AG04450 (cell line): ENCODE measurements around the gene CBX2. TPM values are rescaled to one million over a fixed set of nuclear protein-coding genes. Genes with fewer than 3 reads are reported as not detected.

Experiments used
- CTCF ChIA-PET: fragments of 300-600, 350-600 bp; formaldehyde crosslinking; extraction: SDS; loops from one replicate; lab custom pipeline; 2022; ENCODE audit warnings: antibody characterized with exemption, inconsistent platforms; lab: Charles Lee
- POLR2A ChIA-PET: fragments of 350-600 bp; formaldehyde crosslinking; extraction: SDS; loops from one replicate; lab custom pipeline; 2021; ENCODE audit warnings: antibody characterized with exemption, inconsistent platforms; lab: Yijun Ruan, JAX
- DNase-seq: peaks from one replicate; pipeline ENCODE4 v3.0.0-alpha.2; 2011; ENCODE audit warnings: low read depth, low spot score
- H3K27ac ChIP-seq: one replicate; pipeline ENCODE4 v1.5.1; 2012; ENCODE audit warnings: low read depth, low read length, control low read depth
- H3K27me3 ChIP-seq: one replicate; pipeline ENCODE4 v1.6.0; 2012; ENCODE audit warnings: low read length; ENCODE audit not compliant: control insufficient read depth, insufficient read depth
- H3K4me3 ChIP-seq: 2 replicates; pipeline ENCODE4 v1.5.1; 2011; ENCODE audit warnings: mild to moderate bottlenecking, low read depth, low read length, control low read depth
- H3K9me3 ChIP-seq: 2 replicates; pipeline ENCODE4 v1.5.1; 2012; ENCODE audit warnings: low read length; ENCODE audit not compliant: control insufficient read depth, insufficient read depth
- polyA plus RNA-seq: library from polyadenylated mRNA; depleted of rRNA; stranded (reverse); fragments of >200 nt; gene quantifications from 2 replicates; pipeline ENCODE4 v1.2.3, GENCODE V29; 2011
- TF ChIP-seq, protein P1 (sequence below): IDR thresholded peaks from 2 replicates; pipeline ENCODE4 v1.5.1; 2011; ENCODE audit warnings: low read depth, low read length, control low read depth, inconsistent platforms

Gene CBX2
- polyA plus RNA-seq, 1 experiment = 2.3 TPM

DNA sequence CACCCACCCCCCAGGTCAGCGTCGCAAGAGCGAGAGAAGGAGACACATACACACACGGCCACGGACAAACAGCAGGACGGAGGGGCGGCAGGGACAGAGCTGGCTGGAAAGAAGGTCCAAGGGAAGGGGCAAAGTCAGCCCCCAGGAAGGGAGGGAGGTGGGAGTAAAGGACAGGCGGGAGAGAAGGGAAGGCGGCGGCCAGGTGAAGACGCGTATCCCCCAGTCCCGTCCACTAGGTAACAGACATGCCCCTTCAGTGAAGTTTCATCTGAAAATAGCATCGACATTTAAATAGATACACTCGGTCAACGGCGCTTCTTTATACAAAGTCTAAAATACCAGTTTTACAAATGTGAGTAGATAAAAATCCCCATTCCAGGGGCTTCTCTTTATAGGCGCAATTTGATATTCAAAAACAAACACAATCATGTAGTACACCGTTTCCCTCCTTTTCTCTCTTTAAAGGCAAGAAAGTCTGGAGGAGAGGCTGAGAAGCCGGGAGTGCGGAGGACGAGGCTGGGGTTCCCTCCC, 14.5 kb downstream of the CBX2 start:
- H3K27ac ChIP-seq = no peak overlapping the region
- no peak for DNase-seq
- ChIA-PET CTCF (interaction anchor here (0.6 to 2.0 kb wide), 3 partner anchors 44 to 215 kb away, joined by 3 to 10 read pairs (median 3); partner anchors contain the start of gene CBX4), POLR2A (interaction anchor here (0.7 to 2.8 kb wide), 2 partner anchors 21 to 47 kb away, joined by 3 to 20 read pairs; partner anchors contain the start of gene CBX4)
- peaks cover 10% of the 10 kb centered on the region; the same call in 1 of the 2 replicates for H3K9me3 ChIP-seq
- TF ChIP-seq, protein P1, sequence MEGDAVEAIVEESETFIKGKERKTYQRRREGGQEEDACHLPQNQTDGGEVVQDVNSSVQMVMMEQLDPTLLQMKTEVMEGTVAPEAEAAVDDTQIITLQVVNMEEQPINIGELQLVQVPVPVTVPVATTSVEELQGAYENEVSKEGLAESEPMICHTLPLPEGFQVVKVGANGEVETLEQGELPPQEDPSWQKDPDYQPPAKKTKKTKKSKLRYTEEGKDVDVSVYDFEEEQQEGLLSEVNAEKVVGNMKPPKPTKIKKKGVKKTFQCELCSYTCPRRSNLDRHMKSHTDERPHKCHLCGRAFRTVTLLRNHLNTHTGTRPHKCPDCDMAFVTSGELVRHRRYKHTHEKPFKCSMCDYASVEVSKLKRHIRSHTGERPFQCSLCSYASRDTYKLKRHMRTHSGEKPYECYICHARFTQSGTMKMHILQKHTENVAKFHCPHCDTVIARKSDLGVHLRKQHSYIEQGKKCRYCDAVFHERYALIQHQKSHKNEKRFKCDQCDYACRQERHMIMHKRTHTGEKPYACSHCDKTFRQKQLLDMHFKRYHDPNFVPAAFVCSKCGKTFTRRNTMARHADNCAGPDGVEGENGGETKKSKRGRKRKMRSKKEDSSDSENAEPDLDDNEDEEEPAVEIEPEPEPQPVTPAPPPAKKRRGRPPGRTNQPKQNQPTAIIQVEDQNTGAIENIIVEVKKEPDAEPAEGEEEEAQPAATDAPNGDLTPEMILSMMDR = no peak
- H3K27me3 ChIP-seq = peaks cover 44% of the 10 kb centered on the region
- H3K4me3 ChIP-seq = peak overlapping the region; percentile 59

DNA sequence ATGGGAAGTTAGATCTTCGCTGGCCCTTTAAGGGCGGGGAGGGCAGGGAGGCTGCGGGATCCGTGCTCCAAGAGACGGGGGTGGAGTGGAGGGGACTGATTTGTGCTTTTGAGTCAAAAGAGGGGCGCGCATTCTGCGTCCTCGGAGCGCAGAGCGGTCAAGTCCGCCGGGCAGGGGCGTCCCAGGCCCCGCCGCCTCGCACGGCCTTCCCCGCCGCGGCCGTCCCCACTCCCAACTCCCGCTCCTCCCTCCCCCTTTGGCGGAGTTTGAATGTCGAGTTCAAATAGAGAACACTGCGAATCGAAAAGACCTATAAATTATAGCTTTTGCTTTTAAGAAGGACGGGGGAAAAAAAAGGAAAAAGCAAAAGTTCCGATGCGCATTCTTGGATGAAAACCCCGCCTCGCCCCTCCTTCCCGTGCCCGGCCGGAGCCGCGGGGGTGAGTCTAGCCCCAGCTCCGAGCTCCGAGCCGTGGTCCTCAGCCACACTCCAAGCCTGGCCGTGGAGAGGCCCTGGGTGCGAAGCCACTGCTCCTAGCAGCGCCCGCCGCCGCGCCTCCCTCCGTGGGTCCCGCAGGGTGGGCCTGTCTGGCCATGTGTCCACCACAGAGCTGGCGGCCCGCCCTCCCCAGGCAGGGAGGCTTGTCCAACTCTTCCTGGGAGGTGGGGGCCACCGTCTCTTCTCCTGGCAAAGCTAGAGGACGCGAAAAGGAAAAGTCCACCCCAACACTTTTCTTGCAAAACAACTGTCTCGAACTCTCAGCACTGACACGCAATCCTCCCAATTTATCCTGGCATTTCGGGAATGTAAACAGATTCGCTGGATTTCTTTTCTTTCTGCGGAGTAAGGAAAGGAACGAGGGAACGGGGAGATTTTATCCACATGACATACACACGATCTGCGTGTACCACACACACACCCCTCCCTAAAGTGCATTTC, 15.3 kb downstream of the CBX2 start:
- POLR2A ChIA-PET = interaction anchor here (0.7 to 2.8 kb wide), 5 partner anchors 21 to 194 kb away, joined by 3 to 20 read pairs (median 5); partner anchors contain the start of gene CBX4

DNA sequence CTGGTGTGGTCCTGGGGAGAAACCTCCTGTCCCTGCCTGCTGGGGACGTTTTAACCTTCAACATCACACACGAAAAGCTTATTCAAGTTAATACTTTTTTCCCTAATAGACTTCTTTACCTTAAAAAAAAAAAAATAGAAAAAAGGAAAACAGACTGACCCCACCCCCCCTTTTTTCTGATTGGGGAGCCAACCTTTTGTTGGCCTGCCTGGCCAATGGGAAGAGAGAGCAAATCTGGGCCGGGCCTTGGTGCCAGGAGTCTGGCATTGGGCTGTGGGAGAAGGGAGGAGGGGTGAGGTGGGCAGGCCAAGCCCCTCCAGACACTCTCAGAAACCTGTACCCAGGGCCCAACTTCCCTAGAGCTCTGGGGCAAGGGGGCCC, 16.0 kb downstream of the CBX2 start:
- Histone ChIP-seq H3K4me3 (peak overlapping the region; percentile 59), H3K27ac (peak overlapping the region; percentile 98), H3K9me3 (peaks cover 10% of the 10 kb centered on the region; the same call in 1 of the 2 replicates), H3K27me3 (peaks cover 44% of the 10 kb centered on the region)
- TF ChIP-seq, protein P1 = no peak
- ChIA-PET CTCF (interaction anchor here (0.9 to 2.0 kb wide), 3 partner anchors 46 to 212 kb away, joined by 3 to 10 read pairs (median 4); partner anchors contain the start of gene CBX4), POLR2A (interaction anchor here (1.0 to 2.8 kb wide), 3 partner anchors 46 to 121 kb away, joined by 3 to 20 read pairs (median 5); partner anchors contain the start of gene CBX4)
- peak; percentile 42 for DNase-seq

More for the DNA sequence above, 15.3 kb downstream of the CBX2 start:
- Histone ChIP-seq H3K27ac (peak overlapping the region; percentile 98), H3K9me3 (peaks cover 10% of the 10 kb centered on the region; the same call in 1 of the 2 replicates), H3K27me3 (peaks cover 44% of the 10 kb centered on the region), H3K4me3 (peak overlapping the region; percentile 59)
- CTCF ChIA-PET = interaction anchor here (0.6 to 2.0 kb wide), 5 partner anchors 43 to 215 kb away, joined by 3 to 10 read pairs (median 3); partner anchors contain the start of gene CBX4
- DNase-seq = peak; percentile 81
- TF ChIP-seq, protein P1 = no peak

DNA sequence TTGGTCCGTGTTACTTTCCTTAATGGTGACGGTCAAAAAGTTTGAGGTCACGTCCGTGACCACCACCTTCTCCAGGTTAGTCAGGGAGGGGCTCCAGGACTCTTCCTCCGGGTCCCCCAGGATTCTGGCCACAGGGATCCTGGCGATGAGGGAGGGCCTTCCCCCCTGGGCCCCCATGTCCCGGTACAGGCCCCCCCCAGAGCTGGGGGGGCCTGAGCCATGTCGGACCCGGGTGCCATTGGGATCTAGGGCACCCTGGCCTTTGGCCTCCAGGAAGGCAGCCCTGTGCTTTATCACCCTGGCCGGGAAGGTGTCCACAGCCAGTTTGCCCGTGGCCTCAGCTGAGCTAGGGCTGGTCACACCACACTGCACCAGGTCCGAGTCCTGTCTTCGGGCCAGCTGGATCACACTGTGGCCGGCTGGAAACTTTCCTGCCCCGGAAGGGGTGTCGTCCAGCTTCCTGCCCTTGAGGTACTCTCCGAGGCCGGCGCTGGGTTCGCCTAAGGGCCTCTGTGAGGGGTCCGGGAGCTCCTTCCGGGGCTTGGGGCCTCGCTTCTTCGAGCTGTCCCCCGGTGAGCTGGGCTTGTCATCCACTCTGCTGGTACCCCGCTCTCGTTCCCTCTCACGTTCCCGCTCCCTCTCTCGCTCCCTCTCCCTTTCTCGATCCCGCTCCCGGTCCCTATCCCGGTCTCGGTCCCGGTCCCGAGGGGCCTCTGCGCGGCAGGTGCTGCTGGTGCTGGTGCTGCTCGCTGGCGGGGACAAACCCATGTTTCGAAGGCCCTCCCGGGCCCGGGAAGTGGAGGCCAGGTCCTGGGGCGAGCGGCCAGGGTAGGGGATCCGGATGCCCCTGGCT, 16.9 kb downstream of the CBX2 start:
- DNase-seq = no peak
- TF ChIP-seq, protein P1 = no peak
- Histone ChIP-seq H3K4me3 (no peak overlapping the region), H3K9me3 (peaks cover 10% of the 10 kb centered on the region; the same call in 1 of the 2 replicates), H3K27me3 (peaks cover 44% of the 10 kb centered on the region), H3K27ac (peak overlapping the region; percentile 98)
- CTCF ChIA-PET = interaction anchor here (0.9 kb wide), 1 partner anchor 49 kb away, joined by 3 read pairs; no protein-coding TSS in a partner anchor
- POLR2A ChIA-PET = interaction anchor here (0.7 to 2.8 kb wide), 2 partner anchors 8 to 45 kb away, joined by 3 to 20 read pairs; partner anchors contain the start of gene CBX4
